CD4-positive, alpha-beta T cell treated with Interleukin-17A for 1 hour (primary cell): ENCODE measurements around the gene RNF121.

ENCODE experiments used
- DNase-seq: peaks from one replicate; pipeline ENCODE4 v3.0.0-alpha.2; 2020

RNF121 gene

GRCh38 chr11:71935338-71935925 lies 6.6 kb downstream of the RNF121 start:
- DNase-seq, result no peak

DNA sequence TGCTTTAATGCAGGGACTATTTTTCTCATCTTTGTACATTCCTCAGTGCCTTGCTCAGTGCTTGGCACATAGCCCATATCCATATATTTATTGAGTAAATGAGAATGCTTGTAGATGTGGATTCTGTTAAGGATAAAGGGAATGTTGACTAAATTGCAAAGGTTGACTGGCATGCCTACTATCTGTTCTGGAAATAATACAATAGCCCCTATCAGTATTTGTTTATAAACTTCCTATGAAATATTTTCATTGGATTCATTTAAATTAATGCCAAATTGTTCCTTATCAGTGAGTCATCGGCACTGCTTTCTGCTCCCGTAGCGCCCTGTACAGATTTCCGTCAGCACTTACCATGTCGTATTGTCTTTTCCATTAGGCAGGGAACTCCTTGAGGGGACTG lies 8.0 kb downstream of the RNF121 start:
- DNase-seq, result no peak

DNA sequence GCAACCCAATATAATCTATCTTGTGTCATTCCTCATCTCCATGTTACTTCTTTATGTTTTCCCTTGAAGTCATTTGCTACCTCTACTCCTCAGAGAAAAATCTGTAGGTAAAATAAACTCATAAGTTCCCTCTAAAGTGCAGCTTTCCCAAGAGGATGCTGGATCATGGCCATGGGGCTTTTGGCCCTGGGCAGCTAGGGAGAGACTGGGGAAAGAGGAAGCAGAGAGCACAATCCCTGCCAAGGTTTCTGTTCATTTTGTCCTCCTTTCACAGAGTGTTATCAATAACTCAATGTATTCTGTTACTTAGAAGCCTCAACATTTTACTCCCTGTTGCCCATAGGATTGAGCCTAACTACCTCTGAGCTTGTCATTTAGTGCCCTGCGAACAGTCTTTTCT lies 9.0 kb downstream of the RNF121 start:
- DNase-seq, result no peak

GRCh38 chr11:71940561-71941219 lies 11.8 kb downstream of the RNF121 start:
- DNase-seq, result no peak

- DNase-seq, result no peak
Observed at GRCh38 chr11:71946144-71946571, 17.3 kb downstream of the RNF121 start.

DNA sequence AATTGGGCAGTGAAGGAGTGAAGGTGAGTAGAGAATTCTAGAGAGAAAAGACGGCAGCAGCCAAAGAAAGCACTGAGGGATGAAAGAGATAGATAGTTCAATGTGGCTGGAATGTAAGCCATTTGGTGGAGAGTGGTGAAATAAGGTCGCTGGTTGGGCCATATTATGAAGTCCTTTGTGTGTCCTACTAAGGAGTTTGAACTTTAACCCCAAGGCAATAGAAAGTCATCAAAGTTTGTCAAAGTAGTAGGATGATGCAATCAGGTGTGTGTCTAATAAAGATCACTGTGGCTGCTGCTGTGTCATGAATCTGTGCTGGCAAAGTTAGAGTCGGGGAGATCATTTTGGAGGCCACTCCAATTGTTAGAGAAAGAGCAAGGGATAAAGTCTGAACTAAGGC lies 18.7 kb downstream of the RNF121 start:
- no peak for DNase-seq

GRCh38 chr11:71948314-71949027 lies 19.6 kb downstream of the RNF121 start:
- DNase-seq, result no peak

GRCh38 chr11:71949034-71949433 lies 20.2 kb downstream of the RNF121 start:
- no peak for DNase-seq

DNA sequence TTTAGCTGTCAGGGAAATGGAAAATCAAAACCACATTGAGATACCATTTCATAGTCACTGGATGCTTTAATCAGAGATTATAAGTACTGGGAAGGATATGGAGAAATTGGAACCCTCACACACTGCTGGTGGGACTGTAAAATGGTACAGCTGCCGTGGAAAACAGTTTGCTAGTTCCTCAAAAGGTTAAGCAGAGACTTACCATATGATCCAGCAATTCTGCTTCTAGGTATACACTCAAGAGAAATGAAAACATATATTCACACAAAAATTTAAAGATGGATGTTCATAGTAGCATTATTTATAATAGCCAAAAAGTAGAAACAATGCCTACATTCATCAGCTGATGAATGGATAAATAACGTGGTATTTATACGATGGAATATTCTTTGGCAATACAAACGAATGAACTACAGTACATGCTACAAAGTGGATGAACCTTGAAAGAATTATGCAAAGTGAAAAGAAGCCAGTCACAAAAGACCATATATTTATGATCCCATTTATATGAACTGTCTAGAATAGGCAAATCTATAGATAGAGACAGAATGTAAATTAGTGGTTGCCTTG lies 23.0 kb downstream of the RNF121 start:
- no peak for DNase-seq

DNA sequence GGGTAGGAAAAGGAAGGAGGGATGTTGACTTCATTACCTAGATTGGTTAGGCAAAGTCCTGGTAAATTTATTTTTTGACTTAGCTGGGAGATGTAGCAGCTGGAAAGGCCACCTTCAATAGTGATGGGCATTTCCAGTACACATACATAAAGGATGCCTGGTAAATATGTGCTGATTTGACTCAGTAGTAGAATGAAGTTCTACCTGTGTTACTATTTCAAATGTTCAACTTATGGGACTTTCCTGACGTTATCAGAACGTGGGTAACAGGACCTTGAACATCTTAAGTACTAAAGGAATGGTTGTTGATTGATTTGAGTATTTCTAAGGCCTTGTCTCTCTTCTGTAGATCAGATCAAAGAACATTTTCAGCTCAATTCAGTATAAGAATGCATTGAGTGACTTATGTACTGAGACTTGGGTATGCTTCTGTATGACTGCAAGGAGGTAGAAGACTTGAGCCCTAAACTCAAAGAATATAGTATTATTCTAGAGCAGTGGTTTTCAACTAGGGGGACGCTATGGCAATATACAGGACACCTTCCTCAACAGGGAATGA lies 27.1 kb downstream of the RNF121 start:
- DNase-seq, result no peak

DNA sequence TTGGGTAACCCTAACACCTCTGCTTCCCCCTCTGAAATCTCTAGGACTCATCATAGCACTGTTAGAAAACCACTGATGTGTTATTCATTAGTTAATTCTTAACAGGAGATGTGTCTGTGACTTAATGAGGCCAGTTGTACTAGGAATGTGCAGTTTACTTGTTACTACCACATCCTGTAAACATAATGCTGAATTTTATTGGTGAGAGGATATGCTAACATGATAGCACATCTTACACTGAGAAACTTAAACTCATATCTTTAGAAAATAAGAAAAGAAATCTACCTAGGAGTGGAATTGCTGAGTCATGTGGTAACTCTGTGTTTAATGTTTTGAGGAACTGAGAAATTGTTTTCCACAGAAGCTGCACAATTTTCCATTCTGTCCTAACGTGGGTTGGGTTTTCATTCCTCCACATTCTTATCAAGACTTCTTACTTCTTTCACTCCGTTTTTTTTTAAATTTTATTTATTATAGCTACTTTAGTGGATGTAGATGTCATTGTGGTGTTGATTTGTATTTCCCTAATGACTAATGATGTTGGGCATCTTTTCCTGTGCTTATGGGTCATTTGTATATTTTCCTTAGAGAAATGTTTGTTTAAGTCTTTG lies 33.7 kb downstream of the RNF121 start:
- no peak for DNase-seq

DNA sequence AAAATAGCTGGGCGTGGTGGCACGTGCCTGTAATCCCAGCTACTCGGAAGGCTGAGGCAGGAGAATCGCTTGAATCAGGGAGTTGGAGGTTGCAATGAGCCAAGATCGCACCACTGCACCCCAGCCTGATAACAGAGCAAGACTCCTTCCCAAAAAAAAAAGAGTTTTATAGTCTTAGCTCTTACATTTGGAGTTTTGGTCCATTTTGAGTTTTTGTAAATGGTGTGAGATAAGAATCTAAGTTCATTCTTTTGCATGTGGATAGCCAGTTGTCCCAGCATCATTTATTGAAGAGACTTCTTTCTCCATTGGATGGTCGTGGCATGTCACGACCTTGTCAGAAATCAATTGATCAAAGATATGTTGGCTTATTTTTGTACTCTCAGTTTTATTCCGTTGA lies 34.6 kb downstream of the RNF121 start:
- DNase-seq, result no peak

DNA sequence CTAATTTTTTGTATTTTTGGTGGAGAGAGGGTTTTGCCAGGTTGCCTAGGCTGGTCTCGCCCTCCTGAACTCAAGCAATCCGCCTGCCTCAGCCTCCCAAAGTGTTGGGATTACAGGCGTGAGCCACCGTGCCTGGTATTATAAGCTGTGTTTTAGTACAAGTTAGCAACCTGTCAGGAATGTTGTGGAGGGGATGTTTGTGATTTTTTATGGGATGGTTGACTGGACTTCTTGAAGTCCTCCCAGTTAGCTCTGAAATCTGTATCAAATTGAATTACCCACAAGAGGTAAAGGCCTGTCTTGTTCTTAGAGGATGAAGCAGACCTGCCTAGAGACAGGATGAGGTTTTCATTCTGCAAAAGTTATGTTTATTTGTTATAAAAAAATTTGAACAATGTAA lies 35.8 kb downstream of the RNF121 start:
- no peak for DNase-seq

- no peak for DNase-seq
Observed at GRCh38 chr11:71971680-71972079, 42.8 kb downstream of the RNF121 start.

- DNase-seq, result no peak
Observed at GRCh38 chr11:71976551-71976950, 47.7 kb downstream of the RNF121 start.

DNA sequence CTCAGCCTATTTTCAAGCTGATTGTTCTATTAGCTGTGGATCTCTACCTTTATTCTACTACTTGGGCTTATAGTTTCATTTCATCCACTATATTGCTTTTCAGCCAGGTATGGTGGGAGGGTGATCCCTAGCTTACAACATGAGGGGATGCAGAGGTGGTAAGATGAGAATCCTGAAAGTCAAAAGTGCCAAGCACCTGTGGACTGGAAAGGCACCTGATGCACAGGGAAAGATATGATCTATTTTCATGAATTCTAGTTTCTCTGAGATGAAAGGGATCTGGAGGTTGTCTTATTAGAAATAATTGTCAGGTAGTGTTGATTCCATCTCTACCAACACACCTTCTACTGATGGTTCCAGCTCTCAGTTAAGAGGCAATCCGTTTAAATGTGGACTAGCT lies 48.2 kb downstream of the RNF121 start:
- DNase-seq, result no peak

DNA sequence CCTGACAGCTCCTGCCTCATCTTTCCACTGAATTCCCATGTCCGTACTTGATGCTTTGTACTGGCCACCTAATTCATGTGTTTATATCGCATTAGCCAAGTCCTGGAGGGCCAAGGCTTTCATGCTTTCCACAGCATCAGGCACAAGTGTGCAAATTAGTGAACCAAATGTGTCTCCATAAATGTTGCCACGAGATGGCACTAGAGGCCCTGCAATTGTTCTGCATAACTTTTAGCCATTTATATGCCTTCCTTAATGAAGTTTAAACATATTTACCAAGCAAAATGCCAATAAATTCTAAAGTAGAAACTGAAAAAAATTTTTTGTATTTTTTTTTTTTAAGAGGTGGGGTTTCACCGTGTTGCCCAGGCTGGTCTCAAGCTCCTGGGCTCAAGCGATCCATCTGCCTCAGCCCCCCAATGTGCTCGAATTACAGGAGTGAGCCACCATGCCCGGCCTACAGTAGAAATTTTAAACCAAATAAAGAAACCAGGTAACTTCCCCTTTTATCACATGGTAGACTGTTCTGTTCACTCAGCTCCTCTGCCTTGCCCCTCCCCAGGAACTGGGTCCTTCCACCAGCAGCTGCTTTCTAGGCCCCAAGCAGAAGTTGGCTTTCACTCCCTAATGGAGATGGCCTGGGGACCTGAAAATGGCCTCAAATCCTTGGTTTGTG lies 49.0 kb downstream of the RNF121 start:
- peak; percentile 70 for DNase-seq

DNA sequence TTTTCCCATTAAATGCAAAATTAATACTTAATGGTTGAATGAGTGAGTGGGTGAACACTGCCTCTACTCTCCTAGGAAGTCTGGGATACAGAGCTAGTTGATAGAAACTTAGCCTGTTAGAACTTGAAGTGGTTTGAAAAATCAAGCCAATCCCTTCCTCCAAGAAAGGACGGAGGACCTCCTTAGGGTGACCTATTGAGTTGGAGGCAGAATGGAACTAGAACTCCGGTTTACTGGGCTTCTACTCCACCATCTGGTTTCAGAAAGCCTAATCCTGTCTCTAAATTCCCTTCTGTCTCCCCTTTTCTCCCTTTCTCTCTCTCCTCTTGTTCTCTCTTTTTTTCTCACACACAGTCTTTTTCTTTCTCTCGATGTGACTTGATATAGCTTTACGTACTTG lies 50.2 kb downstream of the RNF121 start:
- no peak for DNase-seq

GRCh38 chr11:71979602-71980001 lies 50.8 kb downstream of the RNF121 start:
- DNase-seq, result no peak

- no peak for DNase-seq
Observed at GRCh38 chr11:71986131-71986530, 57.3 kb downstream of the RNF121 start.

DNA sequence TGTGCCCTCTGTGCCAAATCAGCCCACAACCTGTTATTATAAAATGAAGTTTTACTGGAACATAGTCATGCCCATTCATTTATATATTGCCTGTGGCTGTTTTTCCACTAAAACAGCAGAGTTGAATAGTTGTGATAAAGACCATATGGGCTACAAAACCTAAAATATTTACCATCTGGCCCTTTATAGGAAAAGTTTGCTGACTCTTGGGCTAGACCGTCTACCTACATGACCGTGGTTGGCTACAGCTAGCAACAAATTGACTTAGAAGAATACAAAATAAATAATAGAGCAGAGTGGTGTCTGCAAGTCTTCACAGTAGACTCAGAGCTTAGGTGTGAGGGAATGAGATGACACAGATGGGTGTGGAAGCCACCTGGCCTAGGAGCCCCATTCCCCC lies 58.7 kb downstream of the RNF121 start:
- no peak for DNase-seq

DNA sequence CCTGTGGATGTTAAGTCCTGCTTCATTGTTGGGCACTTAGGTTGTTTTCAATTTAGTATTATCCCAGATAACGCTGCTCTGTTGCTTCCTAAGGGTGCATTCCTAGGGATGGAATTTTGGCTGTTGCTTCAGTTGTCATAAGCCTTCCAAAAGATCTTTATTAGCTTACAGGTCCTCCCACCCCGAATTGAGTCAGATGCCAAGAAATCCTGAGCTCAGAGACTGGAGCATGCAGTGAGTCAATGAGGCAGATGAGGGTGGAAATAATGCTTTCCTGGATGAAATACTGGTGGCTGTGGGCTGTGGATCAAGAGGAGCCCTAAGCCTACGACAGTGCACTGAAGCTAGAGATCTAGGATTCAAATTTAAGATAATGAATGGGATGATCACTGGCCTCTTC lies 59.2 kb downstream of the RNF121 start:
- no peak for DNase-seq

DNA sequence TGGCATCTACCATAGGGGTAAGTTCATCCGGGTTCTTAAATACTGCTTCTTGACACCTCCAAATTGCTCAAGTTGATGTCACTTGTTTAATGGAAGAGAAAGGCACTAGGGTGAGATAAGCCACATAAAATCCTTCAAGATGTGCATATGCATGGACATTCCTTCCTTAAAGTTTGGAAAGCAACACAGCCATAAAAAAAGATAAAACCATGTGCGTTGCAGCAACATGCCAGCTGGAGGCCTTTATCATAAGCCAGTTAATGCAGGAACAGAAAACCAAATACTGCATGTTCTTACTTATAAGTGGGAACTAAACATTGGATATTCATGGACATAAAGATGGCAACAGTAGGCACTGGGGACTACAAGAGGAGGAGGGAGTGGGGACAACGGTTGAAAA lies 61.9 kb downstream of the RNF121 start:
- DNase-seq, result no peak
